Heart left ventricle (tissue), 16 donors: ENCODE measurements around the gene SCAP. TPM values are rescaled to one million over a fixed set of nuclear protein-coding genes. Genes with fewer than 3 reads are reported as not detected.
"Not testable (repeated sequence)": the region's sequence is repeated elsewhere in the genome, so short reads cannot be mapped to it uniquely, and the experiment has no call there.

Source experiments
- ATAC-seq, 4 donors: fragments of 200-7000 bp; cut with Tn5 transposase; one replicate each; pipeline ENCODE4 v1.9.1; 2020 to 2022; ENCODE audit warnings: moderate library complexity in 4 of 4, mild to moderate bottlenecking in 3 of 4, moderate number of reproducible peaks in 1 of 4
- DNase-seq, 5 donors: peaks; one replicate each; pipeline ENCODE4 v3.0.0-alpha.2; 2020
- H3K27ac ChIP-seq, 12 donors: fragments of 200-600 bp; sonication (generic) in 4 of 12; one replicate each; pipeline versions ENCODE4 v1.5.0 to v1.8.0; 2016 to 2022; ENCODE audit warnings: mild to moderate bottlenecking in 2 of 12
- H3K27me3 ChIP-seq, 9 donors: fragments of 200-600 bp; sonication (generic) in 2 of 9; one replicate each; pipeline versions ENCODE4 v1.5.1 to v1.8.0; 2016 to 2022; ENCODE audit warnings: mild to moderate bottlenecking in 3 of 9
- H3K36me3 ChIP-seq, 9 donors: fragments of 200-600 bp; sonication (generic) in 2 of 9; one replicate each; pipeline versions ENCODE4 v1.5.0 to v1.8.0; 2018 to 2022; ENCODE audit warnings: mild to moderate bottlenecking in 2 of 9
- H3K4me1 ChIP-seq, 12 donors: fragments of 200-600 bp; sonication (generic) in 4 of 12; one replicate each; pipeline versions ENCODE4 v1.5.0 to v1.8.0; 2016 to 2022; ENCODE audit warnings: mild to moderate bottlenecking in 3 of 12
- H3K4me3 ChIP-seq, 12 donors: fragments of 200-600 bp; sonication (generic) in 4 of 12; one replicate each; pipeline versions ENCODE4 v1.5.0 to v1.8.0; 2017 to 2022; ENCODE audit warnings: mild to moderate bottlenecking in 9 of 12, moderate library complexity in 4 of 12
- H3K9me3 ChIP-seq, 12 donors: fragments of 200-600 bp; sonication (generic) in 4 of 12; one replicate each; pipeline versions ENCODE4 v1.5.0 to v1.8.0; 2016 to 2022; ENCODE audit warnings: mild to moderate bottlenecking in 1 of 12
- POLR2A ChIP-seq, 2 donors: fragments of 450-650 bp; IDR thresholded peaks; one replicate each; pipeline ENCODE4 v1.6.1; 2017; ENCODE audit warnings: antibody characterized with exemption in 2 of 2, mild to moderate bottlenecking in 2 of 2, moderate library complexity in 2 of 2
- WGBS, 4 donors: extraction: QIAGEN DNeasy Blood & Tissue Kit in 2 of 4; methylation state at CpG; one replicate each; pipeline versions ENCODE4 v1.1.5 to v1.1.7; 2013 to 2018; 5-methylcytosine and 5-hydroxymethylcytosine counted together
- intact Hi-C, 10 donors: fragments of 100-400 bp; cut with DNase I; formaldehyde crosslinking; loops; one replicate each; pipeline versions ENCODE4 v1.11.1 to v1.14.2; 2022
- polyA plus RNA-seq, 2 donors: library from polyadenylated mRNA; stranded (reverse); fragments of 200-250 nt; gene quantifications; one replicate each; pipeline ENCODE4 v1.2.3, GENCODE V29; 2013
- total RNA-seq, 9 donors: library from RNA; depleted of rRNA in 2 of 9; stranded (reverse); fragments of >200 nt in 2 of 9; fragmentation: NEBNext Ultra II Directional in 3 of 9; extraction: Animal tissue kit (Norgen Biotek cat#: 25700) in 3 of 9; gene quantifications; one replicate each; pipeline versions ENCODE4 v1.1.0 to v1.2.4, GENCODE V29; 2016 to 2023
- TF ChIP-seq, protein P1 (sequence below), 12 donors: fragments of 200-600 bp; sonication (generic) in 4 of 12; IDR thresholded peaks; one replicate each; pipeline versions ENCODE4 v1.5.0 to v1.8.0; 2018 to 2022; ENCODE audit warnings: antibody characterized with exemption in 12 of 12, mild to moderate bottlenecking in 5 of 12
- donor health status: ischemic (EF 13 %, LVEDD 7.1; RV severe dilation, severe dysfunction).
- donor health status: healthy with polysubstance abuse.
- donor health status: DM: no; HTN: yes; CAD: no.
- donor health status: DM: no; HTN: no; CAD: no.
- donor health status: ischemic (EF 25% LVEDD 6.9; RV normal size, moderate dysfunction).
- donor health status: ischemic (EF 25% LVEDD 5.7; RV mildly dilated, moderate dysfunction).
- donor health status: healthy.
- donor health status: DM: yes; HTN: yes; CAD: no.
- donor health status: ischemic (EF 35%, LVEDD 5.7; RV mildly dilated, moderate dysfunction).
- donor health status: nonischemic (EF 11% LVEDD 7.7; RV severe dilation, severe dysfunction).
- donor health status: DM: yes; HTN: yes; CAD: no.
- donor health status: PGD.
- donor health status: ischemic (EF 29% LVEDD 5.4; RV normal size, mild dysfunction).
- donor health status: nonischemic (EF 23%, LVEDD 6.1; RV moderate dilation, normal function).

SCAP gene
- total and polyA plus RNA-seq, 11 donors = 36.8 to 71.6 (median 41.8) TPM

DNA sequence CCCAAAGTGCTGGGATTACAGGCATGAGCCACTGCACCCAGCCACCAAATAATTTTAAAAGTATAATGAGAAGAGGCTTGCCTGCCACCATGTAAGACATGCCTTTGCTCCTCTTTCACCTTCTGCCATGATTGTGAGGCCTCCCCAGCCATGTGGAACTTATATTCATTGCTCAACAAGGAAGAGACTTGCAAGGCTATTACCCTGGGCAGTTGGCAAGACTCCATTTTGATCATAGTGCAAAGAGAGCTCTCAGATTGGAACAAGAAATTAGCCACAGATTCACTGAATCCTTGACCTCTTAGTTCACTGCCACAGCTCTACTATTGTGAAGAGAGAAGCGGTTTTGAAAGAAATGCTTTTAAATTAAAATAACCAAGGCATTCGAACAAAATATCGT, 6.1 kb downstream of the SCAP start:
- intact Hi-C loops = no loop called here
- no peak for ATAC-seq
- H3K4me3 ChIP-seq = no peak overlapping the region
- peaks cover 0 to 6% (median 0%) of the 10 kb centered on the region in 12 donors for H3K9me3 ChIP-seq
- no peak overlapping the region for H3K27ac ChIP-seq
- peaks cover 0 to 31% (median 6%) of the 10 kb centered on the region in 12 donors for H3K4me1 ChIP-seq
- TF ChIP-seq, protein P1, sequence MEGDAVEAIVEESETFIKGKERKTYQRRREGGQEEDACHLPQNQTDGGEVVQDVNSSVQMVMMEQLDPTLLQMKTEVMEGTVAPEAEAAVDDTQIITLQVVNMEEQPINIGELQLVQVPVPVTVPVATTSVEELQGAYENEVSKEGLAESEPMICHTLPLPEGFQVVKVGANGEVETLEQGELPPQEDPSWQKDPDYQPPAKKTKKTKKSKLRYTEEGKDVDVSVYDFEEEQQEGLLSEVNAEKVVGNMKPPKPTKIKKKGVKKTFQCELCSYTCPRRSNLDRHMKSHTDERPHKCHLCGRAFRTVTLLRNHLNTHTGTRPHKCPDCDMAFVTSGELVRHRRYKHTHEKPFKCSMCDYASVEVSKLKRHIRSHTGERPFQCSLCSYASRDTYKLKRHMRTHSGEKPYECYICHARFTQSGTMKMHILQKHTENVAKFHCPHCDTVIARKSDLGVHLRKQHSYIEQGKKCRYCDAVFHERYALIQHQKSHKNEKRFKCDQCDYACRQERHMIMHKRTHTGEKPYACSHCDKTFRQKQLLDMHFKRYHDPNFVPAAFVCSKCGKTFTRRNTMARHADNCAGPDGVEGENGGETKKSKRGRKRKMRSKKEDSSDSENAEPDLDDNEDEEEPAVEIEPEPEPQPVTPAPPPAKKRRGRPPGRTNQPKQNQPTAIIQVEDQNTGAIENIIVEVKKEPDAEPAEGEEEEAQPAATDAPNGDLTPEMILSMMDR (IDR thresholded peaks at IDR 0.05) = no peak
- no peak for TF ChIP-seq POLR2A (IDR thresholded peaks at IDR 0.05)
- DNase-seq = no peak
- 82 to 94% (median 93%) methylated on average over 3 of the region's 3 CpGs for WGBS, 4 donors
- no peaks in the 10 kb centered on the region for H3K36me3 ChIP-seq
- no peaks in the 10 kb centered on the region for H3K27me3 ChIP-seq

DNA sequence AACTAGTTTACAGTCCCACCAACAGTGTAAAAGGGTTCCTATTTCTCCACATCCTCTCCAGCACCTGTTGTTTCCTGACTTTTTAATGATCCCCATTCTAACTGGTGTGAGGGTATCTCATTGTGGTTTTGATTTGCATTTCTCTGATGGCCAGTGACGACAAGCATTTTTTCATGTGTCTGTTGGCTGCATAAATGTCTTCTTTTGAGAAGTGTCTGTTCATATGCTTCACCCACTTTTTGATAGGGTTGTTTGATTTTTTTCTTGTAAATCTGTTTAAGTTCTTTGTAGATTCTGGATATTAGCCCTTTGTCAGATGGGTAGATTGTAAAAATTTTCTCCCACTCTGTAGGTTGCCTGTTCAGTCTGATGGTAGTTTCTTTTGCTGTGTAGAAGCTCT, 7.4 kb downstream of the SCAP start:
- H3K36me3 ChIP-seq, DNase-seq, H3K9me3 ChIP-seq, H3K4me3 ChIP-seq, H3K27me3 ChIP-seq, intact Hi-C loops, H3K27ac ChIP-seq, ATAC-seq: not testable (repeated sequence)
- 93 to 100% (median 99%) methylated on average over 1 of the region's 1 CpG for WGBS, 4 donors
- H3K4me1 ChIP-seq = peaks cover 0 to 24% (median under 1%) of the 10 kb centered on the region in 12 donors

DNA sequence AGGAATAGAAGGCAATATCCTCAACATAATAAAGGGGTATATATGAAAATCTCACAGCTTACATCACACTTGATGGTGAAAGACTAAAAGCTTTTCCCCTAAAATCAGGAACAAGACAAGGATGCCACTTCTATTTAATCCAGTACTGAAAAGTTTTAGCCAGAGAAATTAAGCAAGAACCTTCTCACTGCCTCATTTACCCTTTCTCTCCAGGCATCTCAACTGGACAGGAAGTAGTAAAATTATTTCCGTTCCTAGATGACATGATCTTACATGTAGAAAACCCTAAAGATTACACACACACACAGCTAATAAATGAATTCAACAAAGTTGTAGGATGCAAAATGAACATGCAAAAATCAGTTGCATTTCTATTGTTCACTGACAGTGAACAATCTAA, 11.2 kb downstream of the SCAP start:
- no peak overlapping the region for H3K4me3 ChIP-seq
- H3K9me3 ChIP-seq = peaks cover 0 to 12% (median 0%) of the 10 kb centered on the region in 12 donors
- no peaks in the 10 kb centered on the region for H3K36me3 ChIP-seq
- no peaks in the 10 kb centered on the region for H3K27me3 ChIP-seq
- DNase-seq = no peak
- intact Hi-C loops = no loop called here
- 61 to 72% (median 65%) methylated on average over 1 of the region's 1 CpG for WGBS, 4 donors
- H3K4me1 ChIP-seq = peaks cover 0 to 31% (median 6%) of the 10 kb centered on the region in 12 donors
- no peak for TF ChIP-seq POLR2A (IDR thresholded peaks at IDR 0.05)
- TF ChIP-seq, protein P1 (IDR thresholded peaks at IDR 0.05) = no peak
- no peak overlapping the region for H3K27ac ChIP-seq
- ATAC-seq = no peak

DNA sequence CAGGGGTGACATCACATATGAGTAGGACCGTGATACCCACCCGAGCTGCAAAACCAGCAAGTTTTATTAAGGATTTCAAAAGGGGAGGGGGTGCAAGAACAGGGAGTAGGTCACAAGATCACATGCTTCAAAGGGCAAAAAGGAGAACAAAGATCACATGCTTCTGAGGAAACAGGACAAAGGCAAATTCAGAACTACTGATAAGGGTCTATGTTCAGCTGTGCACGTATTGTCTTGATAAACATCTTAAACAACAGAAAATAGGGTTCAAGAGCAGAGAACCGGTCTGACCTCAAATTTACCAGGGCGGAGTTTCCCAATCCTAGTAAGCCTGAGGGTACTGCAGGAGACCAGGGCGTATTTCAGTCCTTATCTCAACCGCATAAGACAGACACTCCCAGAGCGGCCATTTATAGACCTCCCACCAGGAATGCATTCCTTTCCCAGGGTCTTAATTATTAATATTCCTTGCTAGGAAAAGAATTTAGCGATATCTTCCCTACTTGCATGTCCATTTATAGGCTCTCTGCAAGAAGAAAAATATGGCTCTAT, 16.1 kb downstream of the SCAP start:
- intact Hi-C loops = not testable (repeated sequence)
- WGBS, 4 donors = 83 to 89% (median 88%) methylated on average over 9 of the region's 9 CpGs

DNA sequence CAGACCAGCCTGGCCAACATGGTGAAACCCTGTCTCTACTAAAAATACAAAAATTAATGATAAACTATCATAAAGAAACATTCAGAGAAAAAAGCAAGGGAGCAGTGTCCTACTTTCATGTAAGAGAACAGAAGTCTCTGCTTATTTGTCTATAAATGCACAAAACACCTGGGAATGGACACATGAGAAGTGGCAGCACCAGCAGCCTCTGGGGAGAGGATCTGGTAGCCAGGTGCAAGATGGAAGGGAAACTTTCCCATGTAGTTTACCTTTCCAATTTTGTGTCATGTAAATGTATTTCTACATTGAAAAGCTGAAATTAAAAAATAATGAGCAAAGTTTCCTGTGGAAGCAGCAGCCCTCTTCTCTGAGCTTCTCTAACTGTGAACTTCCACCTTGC, 18.8 kb downstream of the SCAP start:
- H3K27ac ChIP-seq = no peak overlapping the region
- ATAC-seq (no peak), DNase-seq (no peak)
- H3K36me3 ChIP-seq = no peaks in the 10 kb centered on the region
- H3K9me3 ChIP-seq = peaks cover 0 to 12% (median 0%) of the 10 kb centered on the region in 12 donors
- H3K27me3 ChIP-seq = no peaks in the 10 kb centered on the region
- TF ChIP-seq, protein P1 (IDR thresholded peaks at IDR 0.05) = no peak
- TF ChIP-seq POLR2A (IDR thresholded peaks at IDR 0.05) = no peak
- H3K4me1 ChIP-seq = peaks cover 0 to 10% (median 0%) of the 10 kb centered on the region in 12 donors
- intact Hi-C loops = no loop called here
- H3K4me3 ChIP-seq = no peak overlapping the region

More for the DNA sequence above, 16.1 kb downstream of the SCAP start:
- H3K27me3 ChIP-seq, ATAC-seq, H3K36me3 ChIP-seq, DNase-seq, H3K4me3 ChIP-seq, H3K27ac ChIP-seq: not testable (repeated sequence)
- peaks cover 0 to 12% (median 0%) of the 10 kb centered on the region in 12 donors for H3K9me3 ChIP-seq
- peaks cover 0 to 17% (median 6%) of the 10 kb centered on the region in 12 donors for H3K4me1 ChIP-seq
